NCI-H345 (cell line): ENCODE data around the gene PIPOX.
"Not testable (repeated sequence)": the region's sequence is repeated elsewhere in the genome, so short reads cannot be mapped to it uniquely, and the experiment has no call there.

Experiments
- DNase-seq: peaks from one replicate; lab custom pipeline; 2025; lab: John Stamatoyannopoulos, UW

Gene PIPOX

GRCh38 chr17:29076722-29077121, 33.8 kb downstream of the PIPOX start:
- no peak for DNase-seq

DNA sequence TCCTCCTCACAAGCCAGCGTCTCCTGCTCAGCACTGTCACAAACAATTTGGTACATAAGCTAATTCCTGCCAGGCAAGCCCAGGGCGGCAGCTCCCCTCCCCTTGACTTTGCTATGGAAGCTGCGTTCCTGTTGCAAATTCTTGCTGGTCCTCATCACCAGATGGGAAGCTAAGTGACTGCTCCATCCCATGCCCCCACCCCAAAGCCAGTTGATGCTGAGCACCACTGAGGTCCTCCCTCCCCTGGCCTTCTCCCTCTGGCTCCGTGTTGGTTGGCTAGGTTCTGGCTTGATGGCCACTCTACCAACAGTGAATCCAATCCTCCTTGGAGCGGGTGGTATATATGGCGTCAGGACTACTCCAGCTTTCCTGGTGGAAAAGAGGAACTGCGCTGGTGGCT, 34.4 kb downstream of the PIPOX start:
- DNase-seq = no peak

DNA sequence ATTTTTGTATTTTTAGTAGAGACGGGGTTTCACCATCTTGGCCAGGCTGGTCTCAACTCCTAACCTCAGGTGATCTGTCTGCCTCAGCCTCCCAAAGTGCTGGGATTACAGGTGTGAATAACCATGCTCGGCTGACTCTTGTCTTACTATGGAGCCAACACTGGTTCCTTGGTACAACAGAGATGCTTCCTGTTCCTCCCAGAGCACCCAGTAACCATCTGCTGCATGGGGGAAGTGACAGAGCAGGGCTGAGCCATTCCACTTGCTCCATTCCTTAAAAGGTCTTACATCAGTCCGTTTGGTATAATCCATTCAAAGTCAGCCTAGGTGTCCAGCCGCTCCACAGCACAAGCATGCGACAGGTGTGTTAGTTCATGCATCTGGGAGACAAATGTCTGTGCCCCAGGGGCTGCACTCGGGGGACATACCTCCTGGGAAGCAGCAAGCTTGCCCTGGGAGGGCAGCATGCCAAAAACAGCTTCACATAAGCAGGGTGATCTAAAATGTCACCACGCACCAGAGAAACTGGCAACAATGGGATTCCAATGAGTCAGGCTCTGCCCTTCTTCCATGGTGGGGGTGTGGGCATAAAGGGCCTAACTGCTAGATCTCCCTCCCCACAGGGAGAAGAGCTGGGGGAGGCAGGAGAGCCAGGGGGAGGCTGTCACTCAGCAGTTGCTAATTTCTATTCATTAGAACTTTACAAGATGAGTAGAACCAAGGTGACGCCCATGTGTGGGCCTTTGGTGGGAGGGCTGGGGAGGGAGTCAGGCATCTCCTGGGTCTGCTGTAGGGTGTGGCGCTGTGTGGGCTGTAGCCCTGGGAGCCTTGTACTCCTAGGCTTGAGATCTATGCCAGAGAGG, 35.5 kb downstream of the PIPOX start:
- DNase-seq = peak; percentile 87

- DNase-seq = no peak
Measured at GRCh38 chr17:29079433-29079832, 36.5 kb downstream of the PIPOX start.

GRCh38 chr17:29079887-29080286, 36.9 kb downstream of the PIPOX start:
- no peak for DNase-seq

GRCh38 chr17:29080323-29080722, 37.4 kb downstream of the PIPOX start:
- no peak for DNase-seq

DNA sequence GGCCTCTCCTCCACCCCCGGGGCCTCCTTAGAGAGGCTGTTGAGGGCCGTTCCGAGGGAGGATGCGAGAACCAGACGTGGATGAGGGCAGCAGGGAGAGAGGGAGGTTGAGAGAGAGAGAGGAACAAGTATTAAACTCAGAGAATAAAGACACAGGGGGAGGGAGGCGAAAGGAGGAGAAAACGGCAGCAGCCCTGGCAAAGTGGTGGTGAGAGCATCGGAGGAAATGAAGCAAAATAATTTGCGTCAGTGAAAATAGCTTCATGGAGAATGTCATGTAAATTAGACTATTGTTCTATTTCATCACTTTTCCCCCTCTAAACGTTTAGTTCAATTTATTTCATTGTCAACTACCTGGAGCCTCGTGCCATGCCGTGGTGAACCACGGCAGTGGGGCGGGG, 38.0 kb downstream of the PIPOX start:
- DNase-seq = no peak

DNA sequence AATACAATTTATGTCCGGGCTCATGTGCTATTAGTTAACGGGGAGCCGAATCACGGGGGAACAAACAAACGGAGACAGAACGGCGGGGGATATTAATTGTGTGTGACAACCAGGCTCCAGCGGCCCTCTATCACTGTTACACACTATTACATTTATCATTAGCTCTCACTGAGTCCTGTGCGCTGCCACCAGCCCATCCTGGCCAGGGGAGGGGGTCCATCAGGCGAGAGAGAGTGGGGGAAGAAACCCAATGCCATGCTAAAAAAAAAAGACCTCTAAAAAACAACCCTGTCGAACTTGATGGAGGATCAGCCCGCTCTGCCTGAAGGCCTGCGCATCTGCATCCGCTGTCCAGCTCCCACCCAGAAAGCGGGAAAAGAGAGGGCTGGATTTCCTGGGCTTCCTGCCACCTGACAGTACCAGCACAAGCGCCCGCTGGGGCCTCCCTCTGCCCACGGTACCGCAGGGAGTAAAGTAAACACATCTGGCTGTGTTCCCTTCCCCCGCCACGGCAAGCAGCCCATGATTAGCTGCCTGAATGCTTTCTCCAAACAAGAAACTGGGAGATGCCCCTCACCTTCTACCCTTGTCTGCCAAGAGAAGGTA, 41.7 kb downstream of the PIPOX start:
- DNase-seq = peak; percentile 92

DNA sequence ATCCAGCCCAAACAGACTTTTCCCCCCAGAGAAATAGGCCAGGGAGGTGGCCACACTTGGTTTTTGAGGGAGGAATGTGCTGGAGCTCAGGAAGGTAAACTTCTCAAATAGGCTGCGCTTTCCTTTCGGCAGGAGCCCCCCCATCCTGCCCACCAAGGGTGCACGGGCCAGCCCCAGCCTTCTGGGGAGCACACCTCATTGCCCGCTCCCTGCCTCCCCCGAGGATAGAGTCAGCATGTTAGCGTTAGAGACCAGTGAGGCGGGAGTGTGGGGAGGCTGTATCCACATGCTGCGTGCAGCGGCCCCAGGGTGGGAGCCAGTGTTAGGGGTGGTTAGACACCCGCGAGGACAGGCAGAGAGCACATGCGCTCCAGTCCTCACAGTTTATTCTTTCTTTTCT, 42.3 kb downstream of the PIPOX start:
- DNase-seq = no peak

DNA sequence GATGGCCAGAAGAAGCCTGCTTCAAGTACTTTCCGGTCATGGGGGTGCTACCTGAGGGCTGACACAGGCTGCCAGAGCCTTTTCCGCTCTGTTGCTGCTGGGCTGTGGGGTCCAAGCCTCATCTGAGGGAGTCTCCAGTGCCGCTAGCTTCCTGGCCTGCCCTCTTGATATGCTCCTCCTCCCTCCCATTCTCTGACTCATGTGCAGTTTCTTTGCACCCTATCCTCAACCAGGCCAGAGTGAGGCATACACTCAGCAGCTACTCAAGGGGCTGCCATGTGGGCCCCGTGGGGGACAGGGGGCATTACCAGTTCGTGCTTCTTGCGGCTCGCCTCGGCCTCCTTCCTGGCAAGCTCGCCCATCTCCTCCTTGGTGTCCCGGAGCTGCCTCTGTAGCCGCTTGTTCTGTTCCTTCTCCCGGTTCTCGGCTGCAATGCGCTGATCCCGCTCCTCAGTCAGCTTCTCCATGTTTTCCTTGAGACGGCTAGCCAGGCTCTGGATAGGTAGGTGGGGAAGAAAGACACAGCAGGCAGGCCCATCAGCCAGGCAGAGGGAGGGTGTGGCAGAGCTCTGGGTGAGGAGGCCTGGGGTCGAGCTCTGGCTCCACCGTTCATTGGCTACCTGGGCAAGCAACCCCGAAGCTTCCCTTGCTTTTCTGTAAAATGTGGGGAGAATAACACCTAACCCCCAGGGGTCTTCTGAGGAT, 43.8 kb downstream of the PIPOX start:
- no peak for DNase-seq

- DNase-seq = not testable (repeated sequence)
Measured at GRCh38 chr17:29088782-29089181, 45.8 kb downstream of the PIPOX start.

GRCh38 chr17:29089601-29090044, 46.7 kb downstream of the PIPOX start:
- no peak for DNase-seq

DNA sequence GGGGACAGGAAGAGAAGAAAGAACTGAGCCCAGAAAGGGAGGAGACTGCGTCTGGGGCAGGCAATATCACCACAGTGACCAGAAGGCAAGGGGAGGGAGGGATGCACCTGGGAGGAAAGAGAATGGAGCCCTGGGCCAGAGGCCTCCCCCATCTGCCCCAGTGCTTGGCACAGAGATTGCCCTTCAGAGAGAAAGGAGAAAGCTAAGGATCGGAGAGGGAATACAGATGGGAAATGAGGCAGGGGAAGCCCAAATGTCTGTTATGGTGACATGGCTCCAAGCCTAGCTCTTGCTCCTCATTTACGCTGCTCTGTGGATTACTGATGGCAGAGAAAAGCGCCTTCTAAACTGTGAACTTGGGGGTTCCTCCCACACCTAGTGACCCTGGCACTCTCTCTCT, 47.2 kb downstream of the PIPOX start:
- DNase-seq = no peak

GRCh38 chr17:29090750-29091605, 48.0 kb downstream of the PIPOX start:
- no peak for DNase-seq

DNA sequence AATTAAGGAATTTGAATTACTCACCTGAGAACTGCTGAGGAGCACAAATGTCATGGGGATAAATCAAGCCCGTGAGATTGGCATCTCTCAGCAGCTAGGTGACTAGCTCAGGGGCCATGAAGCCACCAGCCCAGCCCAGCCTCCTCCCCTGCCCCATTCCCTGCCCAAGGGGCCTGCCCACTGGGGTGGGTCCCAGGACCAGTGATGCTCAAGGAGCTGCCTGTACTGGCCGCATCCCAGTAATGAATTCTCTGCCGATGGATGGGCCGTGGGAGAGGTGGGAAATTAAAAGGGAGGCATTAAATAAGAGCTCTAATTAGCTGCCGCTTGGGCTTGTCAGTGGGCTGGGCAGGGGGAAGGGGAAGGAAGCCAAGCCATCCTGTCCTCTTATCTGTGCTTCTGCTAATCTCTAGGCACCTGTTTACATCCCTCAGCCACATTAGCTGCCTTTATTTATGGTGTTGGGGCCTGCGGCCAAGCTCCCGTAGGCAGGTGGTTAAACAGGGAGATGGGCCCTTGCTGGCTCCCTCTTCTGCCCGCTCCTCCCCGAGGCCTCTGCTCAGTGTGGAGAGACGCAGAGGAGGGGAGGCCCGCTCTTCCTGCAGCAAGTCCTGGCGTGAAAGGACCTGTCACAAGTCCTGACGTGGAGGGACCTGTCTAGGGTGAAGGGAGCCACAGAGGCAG, 48.8 kb downstream of the PIPOX start:
- no peak for DNase-seq

DNA sequence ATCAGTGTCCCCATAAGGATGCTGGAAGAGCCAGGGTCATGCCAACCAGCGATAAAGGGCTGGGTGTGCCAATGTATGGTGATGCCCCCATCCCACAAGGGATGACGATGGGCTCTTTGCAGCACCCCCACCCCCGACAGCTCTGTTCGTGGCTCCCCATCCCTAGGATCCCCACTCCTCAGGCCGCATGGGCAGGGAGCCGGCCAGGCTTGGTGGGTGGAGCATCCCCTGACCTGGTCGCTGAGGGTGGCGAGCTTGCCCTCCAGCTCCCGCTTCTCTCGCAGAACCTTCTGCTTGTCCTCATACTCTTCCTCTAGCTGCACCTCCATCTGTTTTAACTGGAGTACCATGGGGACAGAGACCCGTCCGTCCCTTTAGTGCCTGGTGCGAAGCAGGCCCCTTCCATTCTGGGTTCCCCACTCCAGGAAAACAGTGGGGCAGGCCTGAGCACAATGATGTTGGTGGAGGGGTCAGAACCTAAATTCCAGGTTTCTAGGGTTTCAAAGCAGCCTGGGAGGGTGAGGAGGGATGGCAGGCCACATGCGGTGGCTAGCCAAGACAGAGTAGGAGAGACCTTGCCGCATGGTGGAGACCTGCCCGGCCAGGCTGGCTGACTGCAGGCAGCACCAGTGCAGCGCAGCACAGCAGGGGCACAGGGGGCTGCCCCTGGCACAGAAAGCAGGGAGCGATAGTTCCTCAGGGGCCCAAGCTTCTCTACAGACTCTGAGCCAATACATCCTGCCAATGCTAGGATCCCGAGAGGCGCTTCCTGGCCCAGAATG, 50.3 kb downstream of the PIPOX start:
- no peak for DNase-seq

DNA sequence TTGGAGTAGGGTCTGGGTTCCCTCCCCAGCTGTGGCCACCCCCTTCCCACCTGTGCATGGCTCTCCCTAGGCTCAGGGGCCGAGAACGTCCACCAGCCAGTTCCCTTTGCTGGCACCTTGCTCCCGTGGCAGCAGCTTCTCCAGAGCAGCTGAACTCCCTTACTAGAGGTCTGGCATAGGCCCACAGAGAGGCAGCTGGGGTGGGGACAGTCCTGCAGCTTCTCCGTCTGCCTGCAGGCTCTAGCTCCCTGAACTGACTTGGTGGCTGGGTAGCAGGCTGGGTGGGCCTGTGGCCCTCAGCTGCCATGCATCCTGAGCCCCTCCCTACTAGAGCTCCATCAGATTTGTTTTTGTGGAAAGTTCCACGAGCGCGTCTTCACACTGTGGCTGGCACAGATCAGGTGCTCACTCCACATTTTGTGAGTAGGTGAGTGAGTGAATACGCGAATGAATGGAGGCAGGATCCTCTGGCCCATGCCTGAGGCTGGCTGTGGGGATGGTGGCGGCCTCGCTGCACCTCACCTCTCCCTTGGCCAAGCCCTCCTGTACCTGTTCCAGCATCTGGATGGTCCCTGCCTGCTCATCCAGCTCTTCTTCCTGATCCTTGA, 51.3 kb downstream of the PIPOX start:
- DNase-seq = no peak

GRCh38 chr17:29095439-29095838, 52.5 kb downstream of the PIPOX start:
- DNase-seq = no peak

GRCh38 chr17:29096094-29096493, 53.2 kb downstream of the PIPOX start:
- DNase-seq = no peak

DNA sequence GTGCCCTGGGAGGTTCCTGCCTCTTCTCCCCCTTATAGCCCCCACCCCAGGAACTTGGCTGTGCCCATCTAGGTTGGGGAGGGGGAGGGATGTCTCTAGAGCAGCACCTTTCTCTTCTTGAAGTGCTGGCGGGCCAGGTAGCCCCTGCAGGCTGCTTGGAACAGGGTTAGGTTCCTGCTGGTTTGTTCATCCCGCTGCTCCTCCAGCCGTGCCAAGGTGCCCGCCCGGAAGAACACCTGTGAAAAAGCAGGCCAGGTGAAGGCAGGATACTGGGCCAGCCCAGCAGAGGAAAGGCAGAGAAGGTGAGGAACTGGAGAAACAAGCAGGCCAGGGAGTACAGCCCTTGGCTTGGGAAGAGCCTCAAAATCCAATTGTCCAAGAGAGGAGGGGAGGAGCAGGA, 56.6 kb downstream of the PIPOX start:
- DNase-seq = no peak
